OCI-M1 (cell line): ENCODE measurements around the gene ZNF514.

Experiments used
- DNase-seq: peaks from one replicate; lab custom pipeline; 2025; lab: John Stamatoyannopoulos, UW

Gene ZNF514

GRCh38 chr2:95159690-95160449, at the start of gene ZNF514:
ZNF514 (minus strand) TSS chr2:95159848; CDS start chr2:95153253, 6,595 bp downstream.
- peak; percentile 69 for DNase-seq

DNA sequence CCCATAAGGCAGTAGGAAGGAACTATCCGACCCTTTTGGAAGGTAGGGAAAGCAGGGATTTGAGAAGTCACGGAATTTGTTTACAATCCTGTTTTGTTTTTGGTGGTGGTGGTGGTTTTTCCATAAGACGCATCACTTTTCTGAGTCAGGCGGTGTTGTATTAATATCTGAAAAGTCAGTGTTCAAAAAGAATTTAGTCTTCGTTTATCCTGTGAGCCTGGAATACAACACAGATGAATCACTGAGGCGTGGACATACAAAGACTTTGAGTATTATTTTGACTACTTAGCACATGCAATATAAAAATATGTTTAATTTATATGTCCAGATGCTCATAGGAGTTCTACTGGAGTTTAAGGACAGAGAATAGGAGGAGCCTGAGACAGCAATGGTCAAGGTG, 48.5 kb upstream of the ZNF514 start:
- no peak for DNase-seq

- peak; percentile 94 for DNase-seq
These were observed 47.7 kb upstream of the ZNF514 start, which contains the start of gene ZNF892 for GRCh38 chr2:95207111-95207961. ZNF892 (plus strand) TSS chr2:95207521; CDS start chr2:95207816, 295 bp downstream.

GRCh38 chr2:95206096-95206495, 46.4 kb upstream of the ZNF514 start:
- DNase-seq: no peak

DNA sequence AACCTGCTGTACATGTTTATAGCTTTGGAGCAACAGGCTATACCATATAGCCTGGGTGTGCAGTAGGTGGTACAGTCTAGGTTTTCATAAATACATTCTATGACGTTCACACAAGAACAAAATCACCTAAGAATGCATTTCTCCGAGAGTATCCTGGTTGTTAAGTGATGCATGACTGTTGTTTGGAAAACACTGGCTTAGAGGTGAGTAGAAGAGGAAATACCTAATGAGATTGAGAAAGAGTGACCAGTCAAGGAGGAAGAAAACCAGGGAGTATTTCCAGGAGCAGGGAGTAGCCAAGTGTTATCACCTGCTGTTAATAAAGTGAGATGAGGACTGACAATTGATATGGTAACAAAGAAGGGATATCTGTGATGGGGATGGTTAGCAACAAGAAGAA, 44.7 kb upstream of the ZNF514 start:
- DNase-seq: no peak

- no peak for DNase-seq
These were observed 44.3 kb upstream of the ZNF514 start for GRCh38 chr2:95203911-95204310.

DNA sequence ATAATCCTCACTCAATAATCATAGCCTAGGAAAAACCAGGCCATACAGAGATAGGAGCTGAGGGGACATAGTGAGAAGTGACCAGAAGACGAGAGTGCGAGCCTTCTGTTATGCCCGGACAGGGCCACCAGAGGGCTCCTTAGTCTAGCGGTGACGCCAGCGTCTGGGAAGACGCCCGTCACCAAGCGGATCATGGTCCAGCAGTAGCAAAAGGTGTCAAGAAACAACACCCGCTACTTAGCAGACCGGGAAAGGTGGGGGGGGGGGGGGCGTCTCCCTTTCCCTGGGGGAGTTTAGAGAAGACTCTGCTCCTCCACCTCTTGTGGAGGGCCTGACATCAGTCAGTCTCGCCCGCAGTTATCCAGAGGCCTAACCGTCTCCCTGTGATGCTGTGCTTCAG, 33.3 kb upstream of the ZNF514 start:
- DNase-seq: peak; percentile 64

DNA sequence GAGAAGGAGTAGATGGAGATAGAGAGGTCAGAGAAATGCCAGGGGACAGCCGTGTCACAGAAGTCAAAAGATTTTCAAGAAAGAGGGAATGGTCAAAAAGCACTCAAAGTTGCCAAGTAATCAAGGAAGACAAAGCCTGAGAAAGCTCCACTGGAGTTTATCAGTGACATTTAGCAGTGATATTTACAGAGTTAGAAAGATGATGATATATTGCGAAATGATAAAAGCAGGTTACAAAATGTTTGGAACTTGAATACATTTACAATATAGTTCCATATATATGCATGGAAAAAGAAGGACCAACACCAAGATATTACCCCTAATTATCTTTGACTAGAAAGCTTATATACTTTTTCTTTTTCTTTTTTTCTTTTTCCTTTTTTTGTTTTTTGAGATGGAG, 26.3 kb upstream of the ZNF514 start:
- no peak for DNase-seq

DNA sequence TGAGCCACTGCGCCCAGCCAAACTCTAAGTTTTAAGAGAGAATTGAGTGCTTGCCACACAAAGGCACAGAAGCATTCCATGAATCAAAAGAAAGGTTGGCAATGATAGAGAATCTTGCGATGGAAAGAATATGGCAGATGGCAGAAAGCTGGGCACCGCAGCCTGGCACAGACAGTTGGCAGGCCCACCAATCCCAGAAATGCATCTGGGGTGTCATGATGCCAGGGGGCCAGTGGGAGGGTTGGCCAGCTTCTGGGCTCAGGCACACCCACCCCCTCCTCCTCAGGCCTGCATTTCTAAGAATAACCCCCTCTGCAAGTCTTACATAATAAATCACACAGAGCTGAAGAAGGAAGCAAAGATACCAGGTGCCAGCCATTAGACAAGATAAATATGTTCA, 25.5 kb upstream of the ZNF514 start:
- DNase-seq: no peak

DNA sequence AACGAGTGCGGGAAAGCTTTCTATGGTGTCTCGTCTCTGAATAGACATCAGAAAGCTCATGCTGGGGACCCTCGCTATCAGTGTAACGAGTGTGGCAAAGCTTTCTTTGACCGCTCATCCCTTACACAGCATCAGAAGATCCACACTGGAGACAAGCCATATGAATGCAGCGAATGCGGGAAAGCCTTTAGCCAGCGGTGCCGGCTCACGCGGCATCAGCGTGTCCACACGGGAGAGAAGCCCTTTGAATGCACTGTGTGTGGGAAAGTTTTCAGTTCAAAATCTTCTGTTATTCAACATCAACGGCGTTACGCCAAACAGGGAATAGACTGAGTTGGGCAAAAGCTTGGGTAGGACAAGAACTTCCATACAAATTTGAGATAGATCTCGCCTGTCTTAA, 22.1 kb upstream of the ZNF514 start:
- DNase-seq: no peak

GRCh38 chr2:95179451-95179850, 19.8 kb upstream of the ZNF514 start:
- DNase-seq: no peak

DNA sequence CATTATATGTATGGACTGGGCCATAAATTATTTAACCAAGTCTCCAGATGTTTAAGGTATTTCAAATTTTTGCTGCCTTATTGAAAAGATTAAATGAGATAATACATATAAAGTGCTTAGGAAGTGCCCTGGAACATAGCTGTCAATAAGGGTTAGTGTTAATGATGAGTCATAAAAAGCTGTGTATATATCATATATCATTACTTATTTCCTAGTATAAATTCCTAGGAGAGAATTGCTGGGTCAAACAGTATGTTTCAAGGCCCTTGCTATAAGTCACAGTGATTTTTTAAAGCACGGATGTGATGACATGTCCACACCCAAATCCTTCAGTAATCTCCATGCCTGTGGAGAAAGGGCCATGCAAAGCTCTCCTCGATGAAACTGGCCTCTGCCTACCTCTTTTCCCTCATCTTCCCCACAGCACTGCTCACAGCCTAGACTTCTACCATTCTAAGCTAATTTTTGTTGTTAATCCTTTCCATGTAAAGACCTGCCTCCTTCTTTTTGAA, 14.4 kb upstream of the ZNF514 start:
- DNase-seq: no peak

- DNase-seq: no peak
These were observed 12.3 kb upstream of the ZNF514 start for GRCh38 chr2:95171902-95172301.

GRCh38 chr2:95166065-95166763, 6.6 kb upstream of the ZNF514 start:
- DNase-seq: peak; percentile 60

DNA sequence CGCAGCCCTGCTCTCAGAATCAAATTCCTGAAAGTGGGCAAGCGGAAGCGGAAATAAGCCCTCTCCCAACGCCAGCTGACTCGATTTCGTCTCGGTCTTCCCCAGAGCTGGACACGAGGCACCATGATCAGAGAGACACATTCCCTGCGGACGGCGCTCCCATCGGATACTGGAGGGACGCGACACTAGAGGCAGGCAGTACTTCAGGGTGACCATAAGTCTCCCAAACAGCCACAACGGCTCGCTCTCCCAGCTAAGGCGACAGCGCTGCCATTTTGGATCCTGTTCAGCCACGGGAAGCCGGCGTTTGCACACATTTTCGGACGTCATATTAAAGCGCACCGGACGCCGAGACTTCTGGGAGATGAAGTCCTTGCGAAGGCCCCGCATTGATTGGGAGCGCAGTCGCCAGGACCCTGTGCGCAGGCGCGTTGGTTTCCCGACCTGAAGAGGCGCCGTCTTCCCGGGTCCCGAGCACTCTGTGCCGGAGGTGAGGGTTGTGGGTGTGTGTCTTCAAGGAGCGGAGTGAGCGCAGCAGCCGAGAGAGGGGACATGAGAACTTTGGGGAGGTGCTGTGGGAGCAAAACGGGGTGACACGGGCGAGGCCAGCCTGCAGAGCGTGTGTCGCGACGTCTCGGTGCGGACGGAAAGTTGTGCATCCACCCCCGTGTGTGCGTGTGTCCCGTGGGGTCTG, 5.9 kb upstream of the ZNF514 start, which contains the start of gene ZNF2:
Gene ZNF2, plus strand, starts transcription at position 439 of the 694 bp plus-strand sequence. CDS start 10,418 bp downstream, outside the sequence.
- peak; percentile 98 for DNase-seq

DNA sequence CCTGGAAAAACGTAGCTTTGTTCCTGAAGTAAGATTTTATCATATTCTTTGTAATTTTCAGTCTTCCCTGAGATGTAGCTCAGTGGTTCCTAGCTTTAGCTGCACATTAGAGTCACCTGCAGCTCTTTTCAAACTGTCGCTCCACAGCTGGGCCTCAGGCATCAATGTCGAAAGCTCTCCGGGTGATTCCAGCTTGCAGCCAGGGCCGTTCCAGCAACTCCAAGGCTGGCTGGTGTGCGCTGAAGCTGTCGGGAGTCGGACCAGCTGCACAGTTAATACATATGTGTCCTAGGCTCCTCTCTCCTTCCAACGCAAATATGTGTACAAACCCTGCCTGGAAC, 5.4 kb upstream of the ZNF514 start:
- DNase-seq: no peak

- DNase-seq: peak; percentile 23
These were observed 593 bp downstream of the ZNF514 start for GRCh38 chr2:95158891-95159619.

DNA sequence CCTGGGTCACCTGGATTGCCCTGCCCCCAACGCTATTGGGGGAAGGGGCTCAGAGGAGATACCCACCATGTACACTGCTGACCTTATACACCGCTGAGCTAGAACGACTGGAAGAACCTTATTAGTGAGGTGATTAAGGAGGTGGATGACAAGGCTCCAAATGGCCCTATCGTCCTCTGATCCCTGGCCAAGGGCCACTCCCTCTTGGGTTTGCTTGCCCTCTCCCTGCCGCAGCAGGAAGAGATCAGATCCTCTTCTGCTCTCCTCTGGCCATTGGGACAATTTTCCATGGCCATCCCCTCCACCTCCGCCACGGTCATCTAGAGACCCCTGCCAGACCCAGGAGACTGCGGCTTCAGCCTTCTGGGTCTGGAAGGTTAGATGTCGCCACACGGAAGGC, 1.2 kb downstream of the ZNF514 start:
- no peak for DNase-seq

DNA sequence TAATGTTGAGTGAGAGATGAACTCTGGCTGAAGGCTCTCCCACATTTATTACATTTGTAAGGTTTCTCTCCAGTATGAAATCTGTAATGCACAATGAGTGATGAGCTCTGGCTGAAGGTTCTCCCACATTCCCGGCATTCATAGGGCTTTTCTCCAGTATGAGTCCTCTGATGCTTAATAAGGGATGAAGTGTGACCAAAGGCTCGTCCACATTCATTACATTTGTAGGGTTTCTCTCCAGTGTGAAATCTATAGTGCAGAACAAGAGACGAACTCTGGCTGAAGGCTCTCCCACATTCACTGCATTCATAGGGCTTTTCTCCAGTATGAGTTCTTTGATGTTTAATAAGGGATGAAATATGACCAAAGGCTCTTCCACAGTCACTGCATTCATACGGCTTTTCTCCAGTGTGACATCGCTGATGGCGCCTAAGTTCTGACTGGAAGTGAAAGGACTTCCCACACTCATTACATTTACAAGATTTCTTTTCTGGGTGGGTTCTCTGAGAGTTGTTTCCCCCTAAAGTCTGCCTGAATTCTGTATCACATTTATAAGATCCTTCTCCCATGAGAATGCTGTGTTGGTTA, 10.2 kb downstream of the ZNF514 start:
- no peak for DNase-seq

DNA sequence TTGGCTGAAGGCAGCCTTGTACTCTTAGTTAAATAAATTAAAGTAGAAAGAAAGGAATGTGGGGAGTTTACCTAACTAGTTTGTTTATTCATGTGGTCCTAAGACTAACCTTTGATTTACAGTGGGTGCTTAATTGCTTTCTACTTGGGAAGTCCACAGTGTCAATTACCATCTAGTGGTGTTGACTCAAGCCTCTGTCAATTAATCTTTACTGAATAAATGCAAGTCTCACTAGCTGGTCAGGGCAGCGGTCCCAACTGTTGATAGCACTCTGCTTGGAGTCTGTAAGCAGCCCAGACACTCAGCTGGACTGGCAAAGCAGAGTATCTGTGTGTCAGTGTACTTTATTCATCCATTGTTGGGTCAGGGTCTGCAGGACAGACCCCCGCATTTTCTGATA, 15.8 kb downstream of the ZNF514 start:
- no peak for DNase-seq

DNA sequence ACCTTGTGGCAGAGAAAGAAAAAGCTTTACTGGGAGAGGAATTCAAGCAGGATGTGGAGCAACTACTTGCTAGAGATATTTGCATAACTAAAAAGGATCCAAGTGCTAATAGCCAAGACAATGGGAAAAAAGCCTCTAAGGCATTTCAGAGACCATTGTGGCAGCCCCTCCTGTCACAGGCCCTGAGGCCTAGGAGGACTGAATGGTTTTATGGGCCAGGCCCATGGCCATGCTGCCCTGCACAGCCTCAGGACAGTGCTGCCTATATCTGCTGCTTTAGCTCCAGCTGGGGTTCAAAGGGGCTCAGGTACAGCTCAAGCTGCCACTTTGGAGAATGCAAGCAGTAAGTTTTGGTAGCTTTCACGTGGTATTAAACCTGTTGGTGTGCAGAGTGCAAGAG, 20.9 kb downstream of the ZNF514 start:
- no peak for DNase-seq
